H1 (cell line): ENCODE results near the gene TBC1D19. TPM values are rescaled to one million over a fixed set of nuclear protein-coding genes. Genes with fewer than 3 reads are reported as not detected.

Experiments used
- BACH1 ChIP-seq: IDR thresholded peaks from 2 replicates; pipeline ENCODE4 v1.6.1; 2012; ENCODE audit warnings: low read length, improper control_type of control experiment
- BRCA1 ChIP-seq: IDR thresholded peaks from 2 replicates; pipeline ENCODE4 v1.6.1; 2012; ENCODE audit warnings: low read depth, low read length, improper control_type of control experiment
- CHD1 ChIP-seq: IDR thresholded peaks from 2 replicates; pipeline ENCODE4 v1.6.1; 2012; ENCODE audit warnings: low read depth, low read length, improper control_type of control experiment
- CHD7 ChIP-seq: fragments of 300-600 bp; sonication (generic); IDR thresholded peaks from 2 replicates; pipeline ENCODE4 v1.7.1; 2012; ENCODE audit warnings: low read length, moderate library complexity, mild to moderate bottlenecking, inconsistent platforms; ENCODE audit not compliant: insufficient replicate concordance
- CREB1 ChIP-seq: IDR thresholded peaks from 2 replicates; pipeline ENCODE4 v1.6.1; 2012; ENCODE audit warnings: inconsistent platforms
- JUN ChIP-seq: IDR thresholded peaks from 2 replicates; pipeline ENCODE4 v1.6.1; 2011; ENCODE audit warnings: low read depth, mild to moderate bottlenecking, improper control_type of control experiment, low read length
- KDM4A ChIP-seq: IDR thresholded peaks from one replicate; pipeline ENCODE4 v1.7.1; 2012; ENCODE audit warnings: low read depth, mild to moderate bottlenecking, moderate library complexity, low read length, inconsistent platforms; ENCODE audit not compliant: severe bottlenecking
- NRF1 ChIP-seq: IDR thresholded peaks from 2 replicates; pipeline ENCODE4 v1.6.1; 2011; ENCODE audit warnings: mild to moderate bottlenecking, low read depth, low read length, improper control_type of control experiment
- RBBP5 ChIP-seq: IDR thresholded peaks from 2 replicates; pipeline ENCODE4 v1.7.1; 2012; ENCODE audit warnings: low read depth, mild to moderate bottlenecking, inconsistent platforms, low read length, moderate library complexity, borderline replicate concordance
- SP2 ChIP-seq: IDR thresholded peaks from 2 replicates; pipeline ENCODE4 v1.6.1; 2012; ENCODE audit warnings: mild to moderate bottlenecking, low read length, inconsistent platforms
- polyA plus RNA-seq, 7 experiments: library from polyadenylated mRNA; depleted of rRNA in 3 of 7; stranded (reverse) in 5 of 7; unstranded in 2 of 7; fragments of >200 nt in 5 of 7; fragments of 200-250 nt in 2 of 7; gene quantifications; 1 replicate in 5 of 7; 2 replicates in 1 of 7; 4 replicates in 1 of 7; pipeline versions ENCODE4 v1.2.1 to v1.2.3, GENCODE V29; 2011 to 2013; ENCODE audit warnings: missing spikeins in 2 of 7, mixed read lengths in 2 of 7
- total RNA-seq: library from RNA; stranded (reverse); fragmentation: NEBNext Ultra II Directional; extraction: Animal tissue kit (Norgen Biotek cat#: 25700); gene quantifications from 2 replicates; pipeline ENCODE4 v1.2.1, GENCODE V29; 2021

The TBC1D19 gene
- total and polyA plus RNA-seq, 2 of the 8 experiments (the other 6 are each of a cell fraction or from before 2014, with no cell fraction given) = 1.9 to 3.5 TPM

GRCh38 chr4:26619784-26620183 is 35.9 kb downstream of the TBC1D19 start (continued):
- TF ChIP-seq CHD7 (no peak), BACH1 (no peak), CHD1 (no peak), CREB1 (no peak), JUN (no peak), NRF1 (no peak), RBBP5 (no peak), BRCA1 (no peak), KDM4A (no peak), SP2 (no peak)
